ENCODE data around the gene INTS7. TPM values are rescaled to one million over a fixed set of nuclear protein-coding genes. Genes with fewer than 3 reads are reported as not detected.

The INTS7 gene
- total and polyA plus RNA-seq, 9 of the 15 experiments (the other 6 are each of a cell fraction or from before 2014, with no cell fraction given), result 27.3 to 68.4 (median 40.4) TPM

- Histone ChIP-seq H4K20me1 (replicated peaks; ENCODE audit: control insufficient read depth, insufficient read depth, low read length) (no peaks in the 10 kb centered on the region), H2AFZ (ENCODE audit: low read depth, low read length) (no peak overlapping the region), H3K27me3 (ENCODE audit: control insufficient read depth in 2 of 2, insufficient read depth in 2 of 2, low read length in 2 of 2) (no peaks in the 10 kb centered on the region), H3K4me3 (no peak overlapping the region), H3K79me2 (ENCODE audit: control insufficient read depth, insufficient read depth, low read length) (no peaks in the 10 kb centered on the region), H3K9me3 (replicated peaks; ENCODE audit: control insufficient read depth, insufficient read depth, low read depth, low read length) (no peaks in the 10 kb centered on the region), H3K4me2 (ENCODE audit: insufficient read depth, low read length) (no peak overlapping the region), H3K27ac (ENCODE audit: extremely low read depth, low read depth, low read length) (no peak overlapping the region), H3K4me1 (replicated peaks in 1 of 2; ENCODE audit: control insufficient read depth in 2 of 2, insufficient read depth in 2 of 2, low read length in 2 of 2) (no peaks in the 10 kb centered on the region), H3K36me3 (ENCODE audit: control insufficient read depth, insufficient read depth, low read length) (peaks cover 32% of the 10 kb centered on the region; the same call in 2 of the 3 replicates), H3K9me1 (ENCODE audit: control insufficient read depth, insufficient read depth, low read length) (no peaks in the 10 kb centered on the region), H3K9ac (ENCODE audit: insufficient read depth in 1 of 2, low read depth in 2 of 2, low read length in 2 of 2) (no peak overlapping the region)
- POLR2A ChIA-PET, result interaction anchor here (1.5 kb wide), 1 partner anchor 472 kb away, joined by 3 read pairs; no protein-coding TSS in a partner anchor
- no TSS peak for BruUV-seq (replicated peaks)
- no peak for FAIRE-seq
- CTCF ChIA-PET (ENCODE audit: low intra/inter-chr PET ratio), result no interaction called here
- DNase-seq (ENCODE audit: extremely low read depth in 1 of 4, low spot score in 3 of 4), result no peak
- in situ Hi-C loops (cut with MboI), result no loop called here
- no peak for ATAC-seq
- intact Hi-C loops (cut with micrococcal nuclease), result no loop called here
- TF ChIP-seq ADNP (tag; IDR thresholded peaks at IDR 0.05), result no peak
- TF ChIP-seq ZNF318 (IDR thresholded peaks at IDR 0.05; ENCODE audit: borderline replicate concordance in 1 of 2, low read depth in 1 of 2), result no peak
- no peak for TF ChIP-seq DDX20 (tag; IDR thresholded peaks at IDR 0.05; ENCODE audit: low read depth)
- no peak for TF ChIP-seq ZKSCAN1 (IDR thresholded peaks at IDR 0.05; ENCODE audit: low read depth, low read length)
- no peak for TF ChIP-seq GABPA (tag; conservative IDR thresholded peaks at IDR 0.05; ENCODE audit: low read depth)
- no peak for TF ChIP-seq PHF8 (IDR thresholded peaks at IDR 0.05; ENCODE audit: borderline replicate concordance, low read length)
- TF ChIP-seq ZNF518B (CRISPR knock-in tag; IDR thresholded peaks at IDR 0.05), result no peak
- no peak for TF ChIP-seq POLR3G (IDR thresholded peaks at IDR 0.05; ENCODE audit: extremely low read depth, insufficient read length, insufficient replicate concordance)
- TF ChIP-seq ZNF354B (CRISPR knock-in tag; IDR thresholded peaks at IDR 0.05), result no peak
- TF ChIP-seq FOXA1 (IDR thresholded peaks at IDR 0.05; ENCODE audit: borderline replicate concordance), result no peak
- no peak for TF ChIP-seq NFIC (IDR thresholded peaks at IDR 0.05)
These were observed 43.7 kb downstream of the INTS7 start for GRCh38 chr1:211991695-211992094.

Data from K562 (cell line).